ENCODE results near the gene PDSS1.

The PDSS1 gene

GRCh38 chr10:26727005-26727404 lies 29.5 kb downstream of the PDSS1 start:
- Histone ChIP-seq H3K79me2 (ENCODE audit: insufficient read depth, low read length) (no peaks in the 10 kb centered on the region), H3K9ac (ENCODE audit: low read depth, low read length, poor library complexity, severe bottlenecking) (no peak overlapping the region), H3K4me3 (ENCODE audit: low read length, poor library complexity, severe bottlenecking) (no peak overlapping the region), H3K9me2 (replicated peaks; ENCODE audit: low read depth, low read length) (no peaks in the 10 kb centered on the region), H3K27me3 (ENCODE audit: insufficient read depth, low read length, poor library complexity, severe bottlenecking) (no peaks in the 10 kb centered on the region), H3K36me3 (ENCODE audit: insufficient read depth, low read length) (peaks cover 49% of the 10 kb centered on the region; the same call in 1 of the 2 replicates), H3K9me3 (ENCODE audit: insufficient read depth, low read depth, low read length) (no peaks in the 10 kb centered on the region), H3F3A (ENCODE audit: low read depth) (no peaks in the 10 kb centered on the region), H2AFZ (ENCODE audit: low read length) (no peak overlapping the region), H3K4me2 (ENCODE audit: low read depth, low read length, poor library complexity, severe bottlenecking) (no peak overlapping the region), H3K4me1 (ENCODE audit: insufficient read depth, low read length, poor library complexity, severe bottlenecking) (no peaks in the 10 kb centered on the region), H4K20me1 (ENCODE audit: insufficient read depth, low read length, poor library complexity, severe bottlenecking) (peaks cover 3% of the 10 kb centered on the region)
- TF ChIP-seq EZH2phosphoT487 (IDR thresholded peaks at IDR 0.05; ENCODE audit: borderline replicate concordance) (no peak), CTCF (conservative IDR thresholded peaks at IDR 0.05; ENCODE audit: low read length) (no peak)

GRCh38 chr10:26728957-26729356 lies 31.5 kb downstream of the PDSS1 start:
- no peak overlapping the region for H3K4me2 ChIP-seq (ENCODE audit: low read depth, low read length, poor library complexity, severe bottlenecking)
- TF ChIP-seq EZH2phosphoT487 (IDR thresholded peaks at IDR 0.05; ENCODE audit: borderline replicate concordance): no peak
- peak; percentile 43 for TF ChIP-seq CTCF (conservative IDR thresholded peaks at IDR 0.05; ENCODE audit: low read length)
- H3K9me3 ChIP-seq (ENCODE audit: insufficient read depth, low read depth, low read length): no peaks in the 10 kb centered on the region
- H3K79me2 ChIP-seq (ENCODE audit: insufficient read depth, low read length): no peaks in the 10 kb centered on the region
- peaks cover 3% of the 10 kb centered on the region for H4K20me1 ChIP-seq (ENCODE audit: insufficient read depth, low read length, poor library complexity, severe bottlenecking)
- no peaks in the 10 kb centered on the region for H3K27me3 ChIP-seq (ENCODE audit: insufficient read depth, low read length, poor library complexity, severe bottlenecking)
- H2AFZ ChIP-seq (ENCODE audit: low read length): no peak overlapping the region
- no peak overlapping the region for H3K4me3 ChIP-seq (ENCODE audit: low read length, poor library complexity, severe bottlenecking)
- no peaks in the 10 kb centered on the region for H3F3A ChIP-seq (ENCODE audit: low read depth)
- H3K4me1 ChIP-seq (ENCODE audit: insufficient read depth, low read length, poor library complexity, severe bottlenecking): no peaks in the 10 kb centered on the region
- H3K36me3 ChIP-seq (ENCODE audit: insufficient read depth, low read length): peaks cover 46% of the 10 kb centered on the region; the same call in 1 of the 2 replicates
- H3K9me2 ChIP-seq (replicated peaks; ENCODE audit: low read depth, low read length): no peaks in the 10 kb centered on the region
- H3K9ac ChIP-seq (ENCODE audit: low read depth, low read length, poor library complexity, severe bottlenecking): no peak overlapping the region

- TF ChIP-seq EZH2phosphoT487 (IDR thresholded peaks at IDR 0.05; ENCODE audit: borderline replicate concordance) (no peak), CTCF (conservative IDR thresholded peaks at IDR 0.05; ENCODE audit: low read length) (no peak)
- Histone ChIP-seq H3K9me2 (replicated peaks; ENCODE audit: low read depth, low read length) (no peaks in the 10 kb centered on the region), H3K9ac (ENCODE audit: low read depth, low read length, poor library complexity, severe bottlenecking) (no peak overlapping the region), H2AFZ (ENCODE audit: low read length) (no peak overlapping the region), H3K4me1 (ENCODE audit: insufficient read depth, low read length, poor library complexity, severe bottlenecking) (no peaks in the 10 kb centered on the region), H3K79me2 (ENCODE audit: insufficient read depth, low read length) (no peaks in the 10 kb centered on the region), H3K27me3 (ENCODE audit: insufficient read depth, low read length, poor library complexity, severe bottlenecking) (no peaks in the 10 kb centered on the region), H4K20me1 (ENCODE audit: insufficient read depth, low read length, poor library complexity, severe bottlenecking) (peaks cover 3% of the 10 kb centered on the region), H3K36me3 (ENCODE audit: insufficient read depth, low read length) (peaks cover 47% of the 10 kb centered on the region; the same call in 1 of the 2 replicates), H3K4me2 (ENCODE audit: low read depth, low read length, poor library complexity, severe bottlenecking) (no peak overlapping the region), H3K9me3 (ENCODE audit: insufficient read depth, low read depth, low read length) (no peaks in the 10 kb centered on the region), H3F3A (ENCODE audit: low read depth) (no peaks in the 10 kb centered on the region), H3K4me3 (ENCODE audit: low read length, poor library complexity, severe bottlenecking) (no peak overlapping the region)
These were observed 31.9 kb downstream of the PDSS1 start for GRCh38 chr10:26729395-26729794.
